Sigmoid colon (tissue), 3 donors: ENCODE data around the gene MLLT10.

Experiments
- CTCF ChIP-seq, 4 experiments: fragments of 450-650 bp in 3 of 4; fragments of 200-600 bp in 1 of 4; IDR thresholded peaks; one replicate each; pipeline ENCODE4 v1.5.1; 2016 to 2019; ENCODE audit warnings: antibody characterized with exemption in 4 of 4, mild to moderate bottlenecking in 3 of 4, moderate library complexity in 2 of 4
- POLR2A ChIP-seq, 2 donors: fragments of 450-650 bp; IDR thresholded peaks; one replicate each; pipeline ENCODE4 v1.6.1; 2016; ENCODE audit warnings: antibody characterized with exemption in 2 of 2, mild to moderate bottlenecking in 2 of 2, moderate library complexity in 2 of 2

- TF ChIP-seq CTCF (IDR thresholded peaks at IDR 0.05): no peak
- no peak for TF ChIP-seq POLR2A (IDR thresholded peaks at IDR 0.05)
Measured at GRCh38 chr10:21687266-21688008, 153.4 kb downstream of the MLLT10 start.
